Islet precursor cell (in vitro differentiated cells): ENCODE measurements around the gene CACNA1B.

ENCODE experiments used
- DNase-seq: peaks from one replicate; pipeline ENCODE4 v3.0.0-alpha.2; 2018

Gene CACNA1B

DNA sequence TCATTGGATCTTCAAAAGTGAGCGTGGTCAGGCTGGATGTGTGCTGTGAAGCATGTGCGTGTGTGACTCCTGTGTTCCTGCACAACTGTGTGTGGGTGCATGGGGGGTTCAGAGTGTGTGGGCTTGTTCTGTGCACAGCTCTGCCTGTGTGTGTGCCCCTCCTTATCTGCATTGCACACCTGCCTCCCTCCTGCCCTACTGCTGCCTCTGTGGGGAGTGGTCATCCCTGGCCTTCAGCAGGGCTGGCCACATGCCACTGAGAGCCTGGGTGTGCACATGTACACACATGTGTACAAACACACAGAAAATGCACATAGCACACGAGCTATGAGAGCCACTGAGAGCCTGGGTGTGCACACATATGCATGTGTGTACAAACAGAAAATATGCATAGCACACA, 92.1 kb downstream of the CACNA1B start:
- DNase-seq, result peak; percentile 41

DNA sequence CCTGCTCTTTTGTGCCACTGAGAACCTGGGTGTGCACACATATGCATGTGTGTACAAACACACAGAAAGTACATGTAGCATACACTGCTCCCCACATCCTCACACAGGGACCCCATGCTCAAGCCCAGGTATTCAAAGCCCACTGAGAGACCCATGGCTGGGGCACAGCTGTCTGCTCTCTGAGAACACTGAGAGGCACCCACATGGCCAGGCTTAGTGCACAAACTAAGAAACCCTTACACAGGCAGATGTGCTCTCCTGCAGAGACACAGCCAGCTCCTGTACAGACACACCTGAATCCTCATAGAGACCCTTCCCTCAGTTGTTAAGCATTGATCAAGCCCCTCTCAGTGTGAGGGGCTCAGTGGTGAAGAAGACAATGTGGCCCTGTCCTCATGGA, 92.5 kb downstream of the CACNA1B start:
- DNase-seq, result peak; percentile 32

DNA sequence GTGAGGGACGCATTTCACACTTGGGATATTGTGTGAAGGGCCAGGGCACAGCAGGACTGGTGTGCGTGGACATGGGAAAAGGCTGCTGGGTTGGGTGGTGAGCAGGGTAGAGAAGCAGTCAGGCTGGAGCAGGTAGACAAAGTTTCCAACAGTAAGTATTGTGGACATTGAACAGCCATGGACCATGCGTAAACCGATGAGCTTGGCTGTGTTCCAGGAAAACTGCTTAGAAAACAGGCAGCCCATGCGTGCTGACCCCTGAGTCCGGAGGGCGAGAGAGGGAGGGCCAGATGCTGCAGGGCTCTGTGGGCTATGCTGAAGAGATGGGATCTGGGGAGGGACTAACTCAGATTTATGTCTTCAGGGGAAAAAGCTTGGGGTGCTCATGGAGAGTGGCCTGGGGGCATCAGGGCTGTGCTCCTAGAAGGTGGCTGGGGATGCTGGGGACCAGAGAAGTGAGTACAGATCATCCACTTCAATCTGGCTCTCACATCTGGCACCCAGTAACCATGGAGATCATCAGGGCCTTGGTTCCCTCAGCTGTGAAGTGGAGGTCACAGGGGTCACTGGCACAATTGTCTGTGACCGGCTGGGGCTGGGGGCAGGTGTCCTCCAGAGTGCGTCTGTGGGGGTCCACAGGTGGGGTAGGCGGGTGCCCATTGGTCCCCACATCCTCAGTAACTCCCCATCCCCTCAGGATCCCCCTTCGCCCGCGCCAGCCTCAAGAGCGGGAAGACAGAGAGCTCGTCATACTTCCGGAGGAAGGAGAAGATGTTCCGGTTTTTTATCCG, 93.3 kb downstream of the CACNA1B start:
- no peak for DNase-seq

DNA sequence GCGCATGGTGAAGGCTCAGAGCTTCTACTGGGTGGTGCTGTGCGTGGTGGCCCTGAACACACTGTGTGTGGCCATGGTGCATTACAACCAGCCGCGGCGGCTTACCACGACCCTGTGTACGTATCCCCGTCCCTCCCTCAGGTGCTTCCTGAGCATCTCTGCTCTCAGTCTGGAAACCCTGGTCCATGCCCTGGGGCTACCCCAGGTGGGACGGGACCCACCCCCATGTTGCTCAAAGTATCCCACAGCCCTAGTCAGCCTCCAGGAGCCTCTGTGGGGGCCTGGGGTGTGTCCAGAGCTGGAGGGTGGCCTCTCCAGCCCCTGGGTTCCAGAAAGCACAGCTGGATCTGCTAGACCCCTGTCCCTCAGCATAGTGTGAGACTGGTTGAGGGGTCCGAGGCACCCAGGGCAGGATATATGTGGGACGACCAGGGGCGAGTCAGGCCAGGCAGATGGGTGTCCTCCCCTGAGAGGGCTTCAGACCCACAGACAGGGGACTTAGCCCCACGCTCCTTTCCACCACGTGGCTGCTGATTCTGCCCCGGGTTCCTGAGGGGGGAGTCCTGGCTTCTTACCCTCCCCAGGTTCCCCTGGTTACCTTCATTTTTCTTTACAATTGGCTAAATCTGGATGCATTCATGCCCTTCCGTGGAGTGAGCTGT, 94.0 kb downstream of the CACNA1B start:
- peak; percentile 29 for DNase-seq

GRCh38 chr9:137972355-137972987, 94.9 kb downstream of the CACNA1B start:
- peak; percentile 36 for DNase-seq

GRCh38 chr9:137972988-137973470, 95.4 kb downstream of the CACNA1B start:
- DNase-seq, result peak; percentile 51

GRCh38 chr9:137973829-137974416, 96.3 kb downstream of the CACNA1B start:
- DNase-seq, result peak; percentile 31

GRCh38 chr9:137974746-137975526, 97.4 kb downstream of the CACNA1B start:
- DNase-seq, result no peak

DNA sequence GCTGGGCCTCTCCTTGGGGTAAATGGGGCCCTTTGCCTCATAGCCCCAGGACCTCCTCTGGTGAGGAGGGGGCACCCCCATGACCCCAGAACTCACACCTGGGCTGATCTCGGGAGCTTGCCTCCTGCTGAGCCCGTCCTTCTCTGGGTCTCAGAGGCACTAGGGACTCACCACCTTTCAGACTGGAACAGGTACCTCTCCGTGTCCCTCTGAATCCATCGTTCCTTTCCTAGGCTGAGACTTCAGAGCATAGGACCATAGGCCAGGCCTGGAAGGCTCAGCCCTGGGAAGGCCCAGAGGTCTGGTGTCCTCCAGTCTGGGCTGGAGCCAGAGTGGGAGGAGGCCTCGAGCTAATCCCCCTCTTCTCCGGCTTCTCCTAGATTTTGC, 97.9 kb downstream of the CACNA1B start:
- DNase-seq, result no peak

DNA sequence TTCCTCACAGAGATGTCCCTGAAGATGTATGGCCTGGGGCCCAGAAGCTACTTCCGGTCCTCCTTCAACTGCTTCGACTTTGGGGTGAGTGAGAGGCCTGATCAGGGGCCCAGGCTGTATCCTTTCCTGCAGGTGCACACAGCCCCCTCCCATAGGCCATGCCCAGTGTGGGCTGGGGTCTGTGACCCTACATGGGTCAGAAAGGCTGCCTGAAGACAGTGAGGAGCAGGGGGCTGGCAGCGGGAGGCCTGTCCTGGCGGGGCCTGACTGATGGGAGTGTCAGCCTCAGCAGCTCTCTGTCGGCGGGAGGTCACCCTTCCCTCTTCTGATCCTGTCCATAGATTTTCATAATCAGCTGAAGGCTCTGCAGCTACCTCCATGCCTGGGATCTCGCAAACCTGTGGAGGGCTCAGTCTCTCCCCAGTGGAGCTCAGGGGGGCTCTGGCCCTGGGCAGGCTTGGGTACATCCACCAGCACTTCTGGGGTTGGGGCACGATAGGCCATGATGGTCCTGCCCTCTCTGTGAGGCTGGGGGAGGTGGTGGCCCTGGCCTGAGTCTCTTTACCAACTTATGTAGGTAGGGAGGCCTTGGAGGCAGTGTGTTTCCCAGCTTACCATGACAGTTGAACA, 98.5 kb downstream of the CACNA1B start:
- no peak for DNase-seq

DNA sequence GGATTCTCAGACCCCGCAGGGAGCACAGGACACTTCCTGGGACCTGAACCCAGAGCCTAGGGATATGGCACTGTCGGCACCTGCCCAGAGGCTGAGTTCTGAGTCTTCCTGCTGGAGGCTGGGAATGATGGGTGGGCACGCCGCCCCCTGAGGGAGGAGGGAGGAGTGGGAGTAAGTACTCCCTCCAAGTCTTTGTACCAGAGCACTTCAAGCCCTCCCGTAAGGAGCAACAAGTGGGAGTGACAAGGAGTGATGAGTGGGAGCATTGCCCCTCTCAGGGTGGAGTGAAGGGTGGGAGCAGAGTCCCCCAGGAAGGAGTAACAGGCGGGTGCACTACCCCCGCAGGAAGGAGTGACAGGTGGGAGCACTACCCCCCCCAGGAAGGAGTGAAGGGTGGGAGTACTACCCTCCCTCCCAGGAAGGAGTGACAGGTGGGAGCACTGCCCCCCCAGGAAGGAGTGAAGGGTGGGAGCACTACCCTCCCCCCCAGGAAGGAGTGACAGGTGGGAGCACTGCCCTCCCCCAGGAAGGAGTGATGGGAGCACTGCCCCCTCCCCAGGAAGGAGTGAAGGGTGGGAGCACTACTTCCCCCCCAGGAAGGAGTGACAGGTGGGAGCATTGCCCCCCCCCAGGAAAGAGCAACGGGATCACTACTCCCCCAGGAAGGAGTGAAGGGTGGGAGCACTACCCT, 100.1 kb downstream of the CACNA1B start:
- no peak for DNase-seq

DNA sequence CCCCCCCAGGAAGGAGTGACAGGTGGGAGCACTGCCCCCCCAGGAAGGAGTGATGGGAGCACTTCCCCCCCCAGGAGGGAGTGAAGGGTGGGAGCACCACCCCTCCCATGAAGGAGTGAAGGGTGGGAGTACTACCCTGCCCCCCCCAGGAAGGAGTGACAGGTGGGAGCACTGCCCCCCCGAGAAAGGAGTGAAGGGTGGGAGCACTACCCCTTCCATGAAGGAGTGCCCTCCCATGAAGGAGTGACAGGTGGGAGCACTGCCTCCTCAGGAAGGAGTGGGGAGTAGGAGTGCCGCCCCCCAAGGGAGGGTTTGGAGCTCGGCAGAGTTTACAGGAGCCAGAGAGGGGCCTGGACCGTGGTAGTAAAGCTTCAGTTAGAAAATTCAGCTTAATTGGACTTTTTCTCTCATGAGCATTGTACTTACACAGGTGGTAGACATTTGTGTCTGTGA, 100.7 kb downstream of the CACNA1B start:
- DNase-seq, result no peak

- no peak for DNase-seq
These were observed 104.6 kb downstream of the CACNA1B start for GRCh38 chr9:137982200-137982599.

DNA sequence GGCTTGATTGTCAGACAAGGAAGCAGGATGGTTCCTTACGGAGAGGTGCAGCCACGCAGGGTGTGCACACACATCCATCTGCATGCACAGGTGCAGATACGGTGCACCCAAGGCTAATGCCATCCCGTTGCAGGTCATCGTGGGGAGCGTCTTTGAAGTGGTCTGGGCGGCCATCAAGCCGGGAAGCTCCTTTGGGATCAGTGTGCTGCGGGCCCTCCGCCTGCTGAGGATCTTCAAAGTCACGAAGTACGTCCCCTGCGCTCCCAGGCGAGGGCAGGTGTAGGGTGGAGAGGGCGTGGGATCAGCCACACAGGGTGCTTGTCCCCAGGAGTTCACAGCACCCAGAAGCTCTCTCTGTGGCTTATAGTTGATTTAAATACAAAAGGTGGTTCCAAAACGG, 106.4 kb downstream of the CACNA1B start:
- no peak for DNase-seq

DNA sequence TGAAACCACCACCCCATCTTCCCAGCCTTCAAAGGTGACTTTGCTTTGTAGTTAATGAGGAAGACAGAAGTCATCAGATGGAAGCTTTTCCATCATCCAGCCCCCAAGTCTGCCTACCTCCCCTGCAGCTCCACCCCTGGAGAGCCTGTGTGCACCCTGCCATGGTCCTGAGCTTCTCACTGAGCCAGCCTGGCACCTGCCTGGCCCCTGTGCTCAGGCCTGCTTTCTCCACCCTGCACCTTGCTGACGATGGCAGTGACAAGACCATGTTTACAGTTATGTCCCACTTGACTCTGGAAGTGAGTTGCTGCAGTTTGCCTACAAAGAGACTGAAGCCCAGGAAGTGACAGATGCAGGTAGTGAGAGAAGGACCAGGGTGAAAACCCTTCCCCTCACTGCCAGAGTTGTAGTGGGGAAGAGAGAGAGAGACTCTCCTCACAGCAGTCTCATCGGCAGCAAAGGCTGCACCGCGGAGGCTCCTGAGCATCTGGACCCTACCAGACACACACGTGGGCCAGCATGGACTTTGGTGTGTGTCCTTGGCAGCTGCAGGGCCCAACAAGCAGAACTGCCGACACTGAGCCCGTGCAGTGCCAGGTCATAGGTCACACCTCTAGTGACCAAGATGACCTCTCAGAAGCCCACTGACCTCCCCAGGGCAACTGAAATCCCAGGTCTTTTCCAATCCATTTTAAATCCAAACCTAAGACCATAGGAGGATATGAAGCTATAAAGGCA, 107.1 kb downstream of the CACNA1B start:
- no peak for DNase-seq

GRCh38 chr9:137985637-137986071, 108.1 kb downstream of the CACNA1B start:
- DNase-seq, result no peak

- DNase-seq, result no peak
These were observed 108.9 kb downstream of the CACNA1B start for GRCh38 chr9:137986268-137987099.

DNA sequence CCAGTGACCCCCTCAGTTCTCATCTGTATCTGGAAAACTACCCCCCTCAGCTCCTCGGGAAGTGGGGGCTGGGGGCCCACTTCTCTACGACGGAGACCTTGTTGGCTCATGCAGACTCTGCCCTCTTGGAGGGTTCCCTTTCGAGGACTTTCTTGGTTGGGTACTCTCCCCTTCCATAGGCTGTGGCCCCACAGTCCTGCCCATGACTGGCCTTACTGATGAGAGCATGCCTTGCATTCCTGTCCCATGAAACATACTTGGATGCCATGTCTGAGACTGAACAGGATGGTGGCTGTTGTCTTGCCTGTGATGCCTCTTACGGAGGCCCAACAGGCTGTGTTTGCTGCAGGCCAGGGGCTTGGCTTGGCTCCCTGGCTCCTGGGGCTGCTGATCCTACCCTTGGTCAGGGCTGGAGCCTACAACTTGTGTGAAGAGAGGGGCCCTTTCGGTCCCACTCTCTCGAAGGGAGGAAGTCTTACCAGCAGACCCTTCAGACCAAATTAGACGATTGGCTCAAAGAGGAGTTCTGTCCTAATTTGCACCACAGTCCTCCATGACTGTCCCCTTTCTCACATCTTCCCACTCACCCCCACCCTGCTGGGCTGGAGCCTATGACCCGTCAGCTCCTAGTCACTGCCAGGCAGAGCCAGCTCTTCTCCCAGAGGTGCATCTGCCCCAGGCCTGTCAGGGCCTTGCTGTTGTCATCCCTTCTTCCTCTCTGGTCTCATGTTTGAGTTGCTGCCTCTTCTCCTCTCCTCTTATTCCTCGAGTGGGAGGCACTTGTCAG, 109.9 kb downstream of the CACNA1B start:
- DNase-seq, result peak; percentile 71

DNA sequence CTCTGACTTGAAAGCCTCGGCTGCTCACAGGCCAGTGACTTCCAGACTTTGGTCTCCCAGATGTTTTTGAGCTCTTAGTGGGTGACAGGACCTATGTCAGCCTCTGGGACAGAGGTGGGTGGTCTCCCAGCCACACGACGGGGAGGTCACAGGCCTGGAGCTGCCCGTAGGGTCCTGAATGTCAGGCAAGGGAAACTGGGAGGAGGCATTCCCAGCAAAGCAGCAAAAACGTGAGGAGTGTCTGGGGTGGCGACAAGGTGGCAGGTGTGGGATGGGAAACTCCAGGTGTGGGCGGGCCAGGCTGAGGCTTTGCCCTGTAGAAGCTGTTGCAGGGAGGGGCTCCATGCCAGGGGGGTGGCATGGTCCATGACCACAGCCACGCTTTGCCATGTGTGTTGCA, 110.5 kb downstream of the CACNA1B start:
- DNase-seq, result no peak
